WTC11 (cell line): ENCODE results near the gene LRFN2. TPM values are rescaled to one million over a fixed set of nuclear protein-coding genes. Genes with fewer than 3 reads are reported as not detected.

Source experiments
- ATAC-seq: fragments of 200-7000 bp; cut with Tn5 transposase; 2 replicates; pipeline ENCODE4 v1.10.0; 2021; ENCODE audit warnings: mild to moderate bottlenecking, moderate library complexity
- CTCF ChIA-PET: fragments of 300-600 bp; sonication (Branson Sonifier 250); formaldehyde crosslinking; loops from one replicate; lab custom pipeline; 2021; ENCODE audit warnings: antibody characterized with exemption; lab: Charles Lee
- POLR2A ChIA-PET: fragments of 350-600 bp; sonication (Branson Sonifier 250); formaldehyde crosslinking; loops from one replicate; lab custom pipeline; 2021; ENCODE audit warnings: antibody characterized with exemption; lab: Charles Lee
- DNase-seq: peaks from one replicate; pipeline ENCODE4 v3.0.0; 2021; ENCODE audit warnings: low spot score
- H3K27ac Mint-ChIP-seq: 2 replicates; pipeline ENCODE4 v1.8.0; 2021; ENCODE audit warnings: mixed read lengths
- H3K27me3 Mint-ChIP-seq: 2 replicates; pipeline ENCODE4 v1.8.0; 2021; ENCODE audit warnings: low read depth, mild to moderate bottlenecking, moderate library complexity, mixed read lengths
- H3K36me3 Mint-ChIP-seq: 2 replicates; pipeline ENCODE4 v1.8.0; 2021; ENCODE audit warnings: mixed read lengths
- H3K4me1 Mint-ChIP-seq: 2 replicates; pipeline ENCODE4 v1.8.0; 2022; ENCODE audit warnings: mixed read lengths
- H3K4me3 Mint-ChIP-seq: 2 replicates; pipeline ENCODE4 v1.8.0; 2021; ENCODE audit warnings: mild to moderate bottlenecking, moderate library complexity, mixed read lengths
- H3K9me3 Mint-ChIP-seq: 2 replicates; pipeline ENCODE4 v1.8.0; 2021; ENCODE audit warnings: mixed read lengths
- ATF6 ChIP-seq: sonication (generic); formaldehyde crosslinking; IDR thresholded peaks from 2 replicates; pipeline ENCODE4 v1.8.1; 2023; ENCODE audit warnings: mild to moderate bottlenecking, missing genetic modification reagents
- CDX4 ChIP-seq: fragments of 250-450 bp; sonication (Bioruptor Pico); IDR thresholded peaks from 2 replicates; pipeline ENCODE4 v1.9.0; 2021; ENCODE audit warnings: moderate library complexity, mild to moderate bottlenecking, inconsistent platforms, borderline replicate concordance
- ESRRA ChIP-seq: sonication (generic); formaldehyde crosslinking; IDR thresholded peaks from 2 replicates; pipeline ENCODE4 v1.8.1; 2022; ENCODE audit warnings: mild to moderate bottlenecking, missing genetic modification reagents, borderline replicate concordance
- FOXJ3 ChIP-seq: sonication (generic); formaldehyde crosslinking; IDR thresholded peaks from 2 replicates; pipeline ENCODE4 v1.9.0; 2021; ENCODE audit warnings: missing genetic modification reagents, mild to moderate bottlenecking, borderline replicate concordance
- GABPB1 ChIP-seq: sonication (generic); formaldehyde crosslinking; IDR thresholded peaks from 2 replicates; pipeline ENCODE4 v1.8.1; 2023; ENCODE audit warnings: mild to moderate bottlenecking, missing genetic modification reagents
- JAZF1 ChIP-seq: fragments of 250-450 bp; sonication (Bioruptor Pico); IDR thresholded peaks from 2 replicates; pipeline ENCODE4 v1.9.0; 2021; ENCODE audit warnings: moderate library complexity, mild to moderate bottlenecking, inconsistent platforms
- MYBL2 ChIP-seq: sonication (generic); formaldehyde crosslinking; IDR thresholded peaks from 2 replicates; pipeline ENCODE4 v1.8.1; 2023; ENCODE audit warnings: mild to moderate bottlenecking, moderate library complexity, missing genetic modification reagents
- NR1H2 ChIP-seq: sonication (generic); formaldehyde crosslinking; IDR thresholded peaks from 2 replicates; pipeline ENCODE4 v1.9.0; 2021; ENCODE audit warnings: mild to moderate bottlenecking, moderate library complexity, missing genetic modification reagents
- SMAD3 ChIP-seq: sonication (generic); formaldehyde crosslinking; IDR thresholded peaks from 2 replicates; pipeline ENCODE4 v1.8.0; 2022; ENCODE audit warnings: missing genetic modification reagents, mild to moderate bottlenecking, borderline replicate concordance
- SOX15 ChIP-seq: fragments of 250-450 bp; sonication (Bioruptor Pico); IDR thresholded peaks from 2 replicates; pipeline ENCODE4 v1.9.0; 2021; ENCODE audit warnings: mild to moderate bottlenecking
- TCF7 ChIP-seq: sonication (generic); formaldehyde crosslinking; IDR thresholded peaks from 2 replicates; pipeline ENCODE4 v1.8.0; 2022; ENCODE audit warnings: mild to moderate bottlenecking, low read depth, missing genetic modification reagents, moderate library complexity
- USF1 ChIP-seq: sonication (generic); formaldehyde crosslinking; IDR thresholded peaks from 2 replicates; pipeline ENCODE4 v1.8.0; 2022; ENCODE audit warnings: mild to moderate bottlenecking, missing genetic modification reagents
- ZNF219 ChIP-seq: sonication (generic); formaldehyde crosslinking; IDR thresholded peaks from 2 replicates; pipeline ENCODE4 v1.8.0; 2023; ENCODE audit warnings: missing genetic modification reagents, mild to moderate bottlenecking, borderline replicate concordance
- ZNF317 ChIP-seq: sonication (generic); formaldehyde crosslinking; IDR thresholded peaks from 2 replicates; pipeline ENCODE4 v1.8.1; 2023; ENCODE audit warnings: low read depth, mild to moderate bottlenecking, moderate library complexity, missing genetic modification reagents, borderline replicate concordance
- ZNF396 ChIP-seq: fragments of 250-450 bp; sonication (Bioruptor Pico); IDR thresholded peaks from 2 replicates; pipeline ENCODE4 v1.8.0; 2021; ENCODE audit warnings: mild to moderate bottlenecking, moderate library complexity, borderline replicate concordance
- ZNF416 ChIP-seq: fragments of 250-450 bp; sonication (Bioruptor Pico); IDR thresholded peaks from 2 replicates; pipeline ENCODE4 v1.9.0; 2021; ENCODE audit warnings: mild to moderate bottlenecking, inconsistent platforms
- total RNA-seq: library from RNA; stranded (reverse); gene quantifications from 3 replicates; pipeline ENCODE4 v1.2.3, GENCODE V29; 2021
- TF ChIP-seq, protein P1 (sequence below): sonication (generic); formaldehyde crosslinking; IDR thresholded peaks from 2 replicates; pipeline ENCODE4 v1.8.0; 2023; ENCODE audit warnings: missing genetic modification reagents, mild to moderate bottlenecking, borderline replicate concordance
- TF ChIP-seq, protein P2 (sequence below): sonication (generic); formaldehyde crosslinking; IDR thresholded peaks from 2 replicates; pipeline ENCODE4 v1.8.1; 2023; ENCODE audit warnings: mild to moderate bottlenecking, missing genetic modification reagents, moderate library complexity
- TF ChIP-seq, protein P3 (sequence below): sonication (generic); formaldehyde crosslinking; conservative IDR thresholded peaks from 2 replicates; pipeline ENCODE4 v1.8.1; 2022; ENCODE audit warnings: mild to moderate bottlenecking, missing genetic modification reagents
- TF ChIP-seq, protein P4 (sequence below): fragments of 250-450 bp; sonication (Bioruptor Pico); IDR thresholded peaks from 2 replicates; pipeline ENCODE4 v1.8.0; 2021; ENCODE audit warnings: mild to moderate bottlenecking

The LRFN2 gene
- total RNA-seq, 1 experiment from 2014 or later = 1.6 TPM

- TF ChIP-seq, protein P1, sequence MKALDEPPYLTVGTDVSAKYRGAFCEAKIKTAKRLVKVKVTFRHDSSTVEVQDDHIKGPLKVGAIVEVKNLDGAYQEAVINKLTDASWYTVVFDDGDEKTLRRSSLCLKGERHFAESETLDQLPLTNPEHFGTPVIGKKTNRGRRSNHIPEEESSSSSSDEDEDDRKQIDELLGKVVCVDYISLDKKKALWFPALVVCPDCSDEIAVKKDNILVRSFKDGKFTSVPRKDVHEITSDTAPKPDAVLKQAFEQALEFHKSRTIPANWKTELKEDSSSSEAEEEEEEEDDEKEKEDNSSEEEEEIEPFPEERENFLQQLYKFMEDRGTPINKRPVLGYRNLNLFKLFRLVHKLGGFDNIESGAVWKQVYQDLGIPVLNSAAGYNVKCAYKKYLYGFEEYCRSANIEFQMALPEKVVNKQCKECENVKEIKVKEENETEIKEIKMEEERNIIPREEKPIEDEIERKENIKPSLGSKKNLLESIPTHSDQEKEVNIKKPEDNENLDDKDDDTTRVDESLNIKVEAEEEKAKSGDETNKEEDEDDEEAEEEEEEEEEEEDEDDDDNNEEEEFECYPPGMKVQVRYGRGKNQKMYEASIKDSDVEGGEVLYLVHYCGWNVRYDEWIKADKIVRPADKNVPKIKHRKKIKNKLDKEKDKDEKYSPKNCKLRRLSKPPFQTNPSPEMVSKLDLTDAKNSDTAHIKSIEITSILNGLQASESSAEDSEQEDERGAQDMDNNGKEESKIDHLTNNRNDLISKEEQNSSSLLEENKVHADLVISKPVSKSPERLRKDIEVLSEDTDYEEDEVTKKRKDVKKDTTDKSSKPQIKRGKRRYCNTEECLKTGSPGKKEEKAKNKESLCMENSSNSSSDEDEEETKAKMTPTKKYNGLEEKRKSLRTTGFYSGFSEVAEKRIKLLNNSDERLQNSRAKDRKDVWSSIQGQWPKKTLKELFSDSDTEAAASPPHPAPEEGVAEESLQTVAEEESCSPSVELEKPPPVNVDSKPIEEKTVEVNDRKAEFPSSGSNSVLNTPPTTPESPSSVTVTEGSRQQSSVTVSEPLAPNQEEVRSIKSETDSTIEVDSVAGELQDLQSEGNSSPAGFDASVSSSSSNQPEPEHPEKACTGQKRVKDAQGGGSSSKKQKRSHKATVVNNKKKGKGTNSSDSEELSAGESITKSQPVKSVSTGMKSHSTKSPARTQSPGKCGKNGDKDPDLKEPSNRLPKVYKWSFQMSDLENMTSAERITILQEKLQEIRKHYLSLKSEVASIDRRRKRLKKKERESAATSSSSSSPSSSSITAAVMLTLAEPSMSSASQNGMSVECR (CRISPR knock-in tag) = no peak
- TF ChIP-seq ZNF396 (CRISPR knock-in tag) = no peak
- TF ChIP-seq GABPB1 (CRISPR knock-in tag) = no peak
- no peak for TF ChIP-seq NR1H2 (CRISPR knock-in tag)
- no peak for TF ChIP-seq ESRRA
- TF ChIP-seq, all 79 proteins: peak for 0
These were observed 148.8 kb downstream of the LRFN2 start (continued) for GRCh38 chr6:40438246-40438887.

GRCh38 chr6:40437631-40438030 is 149.5 kb downstream of the LRFN2 start:
- TF ChIP-seq ZNF219 (CRISPR knock-in tag) = no peak
- TF ChIP-seq, protein P2, sequence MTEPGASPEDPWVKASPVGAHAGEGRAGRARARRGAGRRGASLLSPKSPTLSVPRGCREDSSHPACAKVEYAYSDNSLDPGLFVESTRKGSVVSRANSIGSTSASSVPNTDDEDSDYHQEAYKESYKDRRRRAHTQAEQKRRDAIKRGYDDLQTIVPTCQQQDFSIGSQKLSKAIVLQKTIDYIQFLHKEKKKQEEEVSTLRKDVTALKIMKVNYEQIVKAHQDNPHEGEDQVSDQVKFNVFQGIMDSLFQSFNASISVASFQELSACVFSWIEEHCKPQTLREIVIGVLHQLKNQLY (CRISPR knock-in tag) = no peak
- TF ChIP-seq MYBL2 = no peak
- TF ChIP-seq, protein P3, sequence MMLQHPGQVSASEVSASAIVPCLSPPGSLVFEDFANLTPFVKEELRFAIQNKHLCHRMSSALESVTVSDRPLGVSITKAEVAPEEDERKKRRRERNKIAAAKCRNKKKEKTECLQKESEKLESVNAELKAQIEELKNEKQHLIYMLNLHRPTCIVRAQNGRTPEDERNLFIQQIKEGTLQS = no peak
- TF ChIP-seq CDX4 = no peak
- TF ChIP-seq ZNF416 (CRISPR knock-in tag) = no peak
- no peak for TF ChIP-seq FOXJ3
- no peak for TF ChIP-seq JAZF1 (CRISPR knock-in tag)
- no peak for TF ChIP-seq USF1 (CRISPR knock-in tag)
- TF ChIP-seq ZNF317 (CRISPR knock-in tag) = no peak
- TF ChIP-seq ATF6 (CRISPR knock-in tag) = no peak
- TF ChIP-seq TCF7 (CRISPR knock-in tag) = no peak
- TF ChIP-seq SMAD3 (CRISPR knock-in tag) = no peak
- TF ChIP-seq SOX15 (CRISPR knock-in tag) = no peak
- TF ChIP-seq ZNF396 (CRISPR knock-in tag) = no peak
- TF ChIP-seq, protein P4, sequence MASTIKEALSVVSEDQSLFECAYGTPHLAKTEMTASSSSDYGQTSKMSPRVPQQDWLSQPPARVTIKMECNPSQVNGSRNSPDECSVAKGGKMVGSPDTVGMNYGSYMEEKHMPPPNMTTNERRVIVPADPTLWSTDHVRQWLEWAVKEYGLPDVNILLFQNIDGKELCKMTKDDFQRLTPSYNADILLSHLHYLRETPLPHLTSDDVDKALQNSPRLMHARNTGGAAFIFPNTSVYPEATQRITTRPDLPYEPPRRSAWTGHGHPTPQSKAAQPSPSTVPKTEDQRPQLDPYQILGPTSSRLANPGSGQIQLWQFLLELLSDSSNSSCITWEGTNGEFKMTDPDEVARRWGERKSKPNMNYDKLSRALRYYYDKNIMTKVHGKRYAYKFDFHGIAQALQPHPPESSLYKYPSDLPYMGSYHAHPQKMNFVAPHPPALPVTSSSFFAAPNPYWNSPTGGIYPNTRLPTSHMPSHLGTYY = no peak
- Mint-ChIP-seq H3K4me1 (peaks cover 28% of the 10 kb centered on the region), H3K4me3 (no peak overlapping the region), H3K27ac (no peak overlapping the region), H3K36me3 (peaks cover 12% of the 10 kb centered on the region), H3K27me3 (peaks cover 8% of the 10 kb centered on the region), H3K9me3 (peaks cover 13% of the 10 kb centered on the region)
- DNase-seq (no peak), ATAC-seq (no peak)
- ChIA-PET POLR2A (no interaction called here), CTCF (no interaction called here)
